ENCODE measurements around the gene RS1. TPM values are rescaled to one million over a fixed set of nuclear protein-coding genes. Genes with fewer than 3 reads are reported as not detected.

The RS1 gene
- total RNA-seq, 1 donor from 2014 or later, result not detected

- TF ChIP-seq CTCF (IDR thresholded peaks at IDR 0.05; ENCODE audit: borderline replicate concordance), result no peak
- Histone ChIP-seq H3K27me3 (ENCODE audit: low read depth) (no peaks in the 10 kb centered on the region), H3K4me3 (no peak overlapping the region), H3K36me3 (no peaks in the 10 kb centered on the region), H3K27ac (replicated peaks) (no peak overlapping the region), H3K9me3 (replicated peaks) (no peaks in the 10 kb centered on the region), H3K4me1 (no peaks in the 10 kb centered on the region)
- intact Hi-C loops (cut with micrococcal nuclease), result no loop called here
- DNase-seq, result no peak
Observed at GRCh38 chrX:18666614-18667013, 5.3 kb downstream of the RS1 start.

GRCh38 chrX:18664947-18665346, 7.0 kb downstream of the RS1 start:
- Histone ChIP-seq H3K9me3 (replicated peaks) (no peaks in the 10 kb centered on the region), H3K4me3 (no peak overlapping the region), H3K4me1 (no peaks in the 10 kb centered on the region), H3K36me3 (no peaks in the 10 kb centered on the region), H3K27me3 (ENCODE audit: low read depth) (no peaks in the 10 kb centered on the region), H3K27ac (replicated peaks) (no peak overlapping the region)
- no peak for TF ChIP-seq CTCF (IDR thresholded peaks at IDR 0.05; ENCODE audit: borderline replicate concordance)
- intact Hi-C loops (cut with micrococcal nuclease), result no loop called here
- DNase-seq, result no peak

GRCh38 chrX:18661273-18661672, 10.6 kb downstream of the RS1 start:
- H3K36me3 ChIP-seq, result no peaks in the 10 kb centered on the region
- no peaks in the 10 kb centered on the region for H3K9me3 ChIP-seq (replicated peaks)
- no peak for TF ChIP-seq CTCF (IDR thresholded peaks at IDR 0.05; ENCODE audit: borderline replicate concordance)
- DNase-seq, result no peak
- no peak overlapping the region for H3K4me3 ChIP-seq
- H3K27me3 ChIP-seq (ENCODE audit: low read depth), result no peaks in the 10 kb centered on the region
- H3K27ac ChIP-seq (replicated peaks), result no peak overlapping the region
- intact Hi-C loops (cut with micrococcal nuclease), result no loop called here
- H3K4me1 ChIP-seq, result no peaks in the 10 kb centered on the region

GRCh38 chrX:18654875-18655836, 16.8 kb downstream of the RS1 start:
- intact Hi-C loops (cut with micrococcal nuclease), result no loop called here
- Histone ChIP-seq H3K27me3 (ENCODE audit: low read depth) (no peaks in the 10 kb centered on the region), H3K4me1 (no peaks in the 10 kb centered on the region), H3K4me3 (no peak overlapping the region), H3K36me3 (no peaks in the 10 kb centered on the region), H3K27ac (replicated peaks) (no peak overlapping the region), H3K9me3 (replicated peaks) (no peaks in the 10 kb centered on the region)
- no peak for DNase-seq
- TF ChIP-seq CTCF (IDR thresholded peaks at IDR 0.05; ENCODE audit: borderline replicate concordance), result no peak

- H3K4me3 ChIP-seq, result no peak overlapping the region
- TF ChIP-seq CTCF (IDR thresholded peaks at IDR 0.05; ENCODE audit: borderline replicate concordance), result no peak
- no peaks in the 10 kb centered on the region for H3K27me3 ChIP-seq (ENCODE audit: low read depth)
- no peaks in the 10 kb centered on the region for H3K4me1 ChIP-seq
- H3K36me3 ChIP-seq, result no peaks in the 10 kb centered on the region
- intact Hi-C loops (cut with micrococcal nuclease), result no loop called here
- H3K27ac ChIP-seq (replicated peaks), result no peak overlapping the region
- no peaks in the 10 kb centered on the region for H3K9me3 ChIP-seq (replicated peaks)
- DNase-seq, result no peak
Observed at GRCh38 chrX:18652636-18653035, 19.3 kb downstream of the RS1 start.
